ENCODE measurements around the gene ALDH1A2.
"Not testable (repeated sequence)": the region's sequence is repeated elsewhere in the genome, so short reads cannot be mapped to it uniquely, and the experiment has no call there.

Gene ALDH1A2

DNA sequence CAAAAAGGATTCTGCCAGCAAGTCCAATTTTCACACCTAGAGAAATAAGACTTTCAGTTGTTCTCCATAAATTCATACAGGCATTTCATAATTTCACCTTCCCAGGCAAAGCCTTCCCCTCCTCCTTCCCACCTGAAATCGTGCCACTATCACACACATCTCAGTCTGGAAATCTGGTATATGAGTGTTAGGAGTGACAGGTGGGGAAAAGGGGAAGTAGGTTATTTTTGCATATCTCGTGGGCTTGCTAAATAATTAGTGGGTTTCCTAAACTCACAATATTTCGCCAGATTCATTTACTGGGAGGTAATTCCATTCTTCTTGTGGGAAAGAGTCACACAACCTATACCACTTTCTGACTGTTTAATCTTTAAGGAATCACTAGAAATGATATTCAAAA is 7.4 kb downstream of the ALDH1A2 start:
- Histone ChIP-seq H3K27ac (ENCODE audit: insufficient read depth, low read depth, low read length, poor library complexity, severe bottlenecking) (no peak overlapping the region), H3K36me3 (ENCODE audit: control insufficient read depth, insufficient read depth, low read length) (no peaks in the 10 kb centered on the region), H3K4me3 (ENCODE audit: insufficient read depth, low read depth, low read length) (no peak overlapping the region), H3K4me1 (ENCODE audit: control insufficient read depth, insufficient read depth, low read length) (no peaks in the 10 kb centered on the region), H3K27me3 (ENCODE audit: control insufficient read depth, insufficient read depth, low read length, poor library complexity, severe bottlenecking) (peaks cover 48% of the 10 kb centered on the region), H3K9me3 (ENCODE audit: control insufficient read depth, low read length) (no peaks in the 10 kb centered on the region)
- WGBS, 2 experiments, result 92% methylated on average over 2 of the region's 3 CpGs; no CpG with 5 or more reads in 1 of the 2 experiments

DNA sequence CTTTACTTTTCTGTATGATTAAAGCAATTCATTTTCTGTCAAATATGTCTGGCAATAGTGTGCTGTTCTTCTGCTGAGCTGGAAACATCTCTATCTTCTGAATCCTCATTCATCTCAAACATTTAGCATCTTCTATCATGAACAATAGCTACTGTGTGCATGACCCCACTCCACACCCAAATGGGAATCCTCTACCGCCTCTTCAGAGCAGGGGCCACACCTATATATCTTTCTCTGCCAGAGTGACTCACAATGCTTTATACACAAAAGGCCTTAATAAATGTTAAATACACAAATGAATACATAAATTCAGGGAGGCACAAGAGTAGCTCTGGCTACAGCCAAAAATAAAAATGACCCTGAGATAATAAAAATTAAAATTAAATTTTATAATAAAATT is 8.0 kb downstream of the ALDH1A2 start:
- Histone ChIP-seq H3K36me3 (ENCODE audit: control insufficient read depth, insufficient read depth, low read length) (no peaks in the 10 kb centered on the region), H3K4me1 (ENCODE audit: control insufficient read depth, insufficient read depth, low read length) (no peaks in the 10 kb centered on the region), H3K27me3 (ENCODE audit: control insufficient read depth, insufficient read depth, low read length, poor library complexity, severe bottlenecking) (peaks cover 43% of the 10 kb centered on the region), H3K4me3 (ENCODE audit: insufficient read depth, low read depth, low read length) (no peak overlapping the region), H3K27ac (ENCODE audit: insufficient read depth, low read depth, low read length, poor library complexity, severe bottlenecking) (no peak overlapping the region), H3K9me3 (ENCODE audit: control insufficient read depth, low read length) (no peaks in the 10 kb centered on the region)
- WGBS, 2 experiments, result 83 to 85% methylated on average over 1 of the region's 1 CpG

DNA sequence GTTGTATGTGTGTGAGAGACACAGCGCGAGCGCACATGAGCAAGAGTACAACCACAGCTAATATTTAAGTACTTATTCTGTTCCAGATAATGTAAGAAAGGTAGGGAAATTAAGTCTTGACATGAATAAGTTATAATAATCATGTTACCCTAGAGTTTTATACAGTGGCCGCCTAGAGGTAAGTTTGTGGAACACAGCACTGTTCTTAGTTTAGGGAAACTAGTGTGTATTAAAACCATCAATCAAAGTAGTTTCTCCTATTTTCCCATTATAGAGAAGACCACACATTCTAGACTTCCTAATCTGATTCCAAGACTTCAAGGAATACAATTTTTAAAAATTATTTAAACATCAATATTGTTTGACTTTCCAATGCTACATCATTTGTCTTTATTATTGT is 9.5 kb downstream of the ALDH1A2 start:
- Histone ChIP-seq H3K9me3 (ENCODE audit: control insufficient read depth, low read length) (no peaks in the 10 kb centered on the region), H3K4me3 (ENCODE audit: insufficient read depth, low read depth, low read length) (no peak overlapping the region), H3K36me3 (ENCODE audit: control insufficient read depth, insufficient read depth, low read length) (no peaks in the 10 kb centered on the region), H3K27me3 (ENCODE audit: control insufficient read depth, insufficient read depth, low read length, poor library complexity, severe bottlenecking) (peaks cover 28% of the 10 kb centered on the region), H3K27ac (ENCODE audit: insufficient read depth, low read depth, low read length, poor library complexity, severe bottlenecking) (no peak overlapping the region), H3K4me1 (ENCODE audit: control insufficient read depth, insufficient read depth, low read length) (no peaks in the 10 kb centered on the region)
- 50% methylated on average over 1 of the region's 4 CpGs; no CpG with 5 or more reads in 1 of the 2 experiments for WGBS, 2 experiments

DNA sequence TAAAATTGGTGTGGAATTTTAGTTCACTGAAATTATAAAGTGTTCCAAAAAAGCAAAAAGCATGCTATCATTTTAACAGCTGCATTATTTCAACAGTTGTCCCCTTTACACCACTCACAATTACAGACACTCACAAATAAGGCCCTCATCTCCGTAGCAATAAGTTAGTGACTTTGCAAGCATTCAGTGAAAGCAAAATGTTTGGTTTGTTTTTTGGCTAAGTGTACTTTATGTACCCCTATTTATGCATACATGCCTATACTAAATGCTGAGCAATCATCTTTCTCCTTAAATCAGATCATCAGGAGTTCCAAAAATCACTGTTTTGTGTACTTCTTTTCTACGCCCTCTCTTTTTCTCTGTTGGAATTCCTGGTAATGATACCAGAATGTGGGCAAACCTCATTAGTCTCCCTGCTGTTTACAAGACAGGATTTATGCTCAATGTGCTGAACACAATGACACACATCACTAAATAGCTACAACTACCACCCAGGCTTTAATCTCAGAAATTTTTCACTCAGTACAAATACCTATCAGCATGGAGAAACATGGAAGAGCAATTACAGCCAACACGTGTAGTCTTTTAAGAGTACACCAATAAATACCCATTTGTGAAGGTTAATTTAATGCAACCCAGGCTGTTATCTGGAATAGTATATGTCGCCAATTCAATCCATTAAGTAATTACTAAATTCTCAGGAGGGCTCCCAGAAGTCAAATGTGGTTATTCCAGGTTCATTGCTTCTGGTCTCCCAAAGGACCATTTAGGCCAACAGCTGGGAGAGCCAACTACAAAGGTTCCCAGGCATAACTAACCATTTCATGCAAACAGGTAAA is 12.0 kb downstream of the ALDH1A2 start:
- Histone ChIP-seq H3K4me3 (ENCODE audit: insufficient read depth, low read depth, low read length) (no peak overlapping the region), H3K27me3 (ENCODE audit: control insufficient read depth, insufficient read depth, low read length, poor library complexity, severe bottlenecking) (peaks cover 15% of the 10 kb centered on the region), H3K36me3 (ENCODE audit: control insufficient read depth, insufficient read depth, low read length) (no peaks in the 10 kb centered on the region), H3K9me3 (ENCODE audit: control insufficient read depth, low read length) (no peaks in the 10 kb centered on the region), H3K4me1 (ENCODE audit: control insufficient read depth, insufficient read depth, low read length) (no peaks in the 10 kb centered on the region), H3K27ac (ENCODE audit: insufficient read depth, low read depth, low read length, poor library complexity, severe bottlenecking) (no peak overlapping the region)
- WGBS, 2 experiments, result 83 to 95% methylated on average over 3 to 4 of the region's 4 CpGs

DNA sequence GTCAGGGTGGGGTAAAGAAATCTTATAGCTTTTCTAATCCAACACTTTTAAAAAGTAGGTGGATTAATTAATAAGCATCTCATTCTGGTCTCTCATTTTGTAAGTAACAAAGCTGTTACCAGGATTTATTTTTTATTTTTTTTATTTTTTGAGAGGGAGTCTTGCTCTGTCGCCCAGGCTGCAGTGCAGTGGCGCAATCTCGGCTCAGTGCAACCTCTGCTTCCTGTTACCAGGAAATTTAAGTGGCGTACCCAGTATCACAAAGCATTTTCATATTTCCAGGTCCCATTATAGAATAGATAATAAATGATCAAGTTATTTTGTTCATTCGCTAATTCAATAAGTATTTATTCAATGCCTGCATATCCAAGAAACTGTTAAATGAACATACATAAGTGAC is 13.2 kb downstream of the ALDH1A2 start:
- Histone ChIP-seq H3K4me1 (ENCODE audit: control insufficient read depth, insufficient read depth, low read length) (no peaks in the 10 kb centered on the region), H3K4me3 (ENCODE audit: insufficient read depth, low read depth, low read length) (no peak overlapping the region), H3K27me3 (ENCODE audit: control insufficient read depth, insufficient read depth, low read length, poor library complexity, severe bottlenecking) (peaks cover 14% of the 10 kb centered on the region), H3K9me3 (ENCODE audit: control insufficient read depth, low read length) (no peaks in the 10 kb centered on the region), H3K27ac (ENCODE audit: insufficient read depth, low read depth, low read length, poor library complexity, severe bottlenecking) (no peak overlapping the region), H3K36me3 (ENCODE audit: control insufficient read depth, insufficient read depth, low read length) (no peaks in the 10 kb centered on the region)
- WGBS, 2 experiments, result 91 to 98% methylated on average over 4 to 5 of the region's 5 CpGs

DNA sequence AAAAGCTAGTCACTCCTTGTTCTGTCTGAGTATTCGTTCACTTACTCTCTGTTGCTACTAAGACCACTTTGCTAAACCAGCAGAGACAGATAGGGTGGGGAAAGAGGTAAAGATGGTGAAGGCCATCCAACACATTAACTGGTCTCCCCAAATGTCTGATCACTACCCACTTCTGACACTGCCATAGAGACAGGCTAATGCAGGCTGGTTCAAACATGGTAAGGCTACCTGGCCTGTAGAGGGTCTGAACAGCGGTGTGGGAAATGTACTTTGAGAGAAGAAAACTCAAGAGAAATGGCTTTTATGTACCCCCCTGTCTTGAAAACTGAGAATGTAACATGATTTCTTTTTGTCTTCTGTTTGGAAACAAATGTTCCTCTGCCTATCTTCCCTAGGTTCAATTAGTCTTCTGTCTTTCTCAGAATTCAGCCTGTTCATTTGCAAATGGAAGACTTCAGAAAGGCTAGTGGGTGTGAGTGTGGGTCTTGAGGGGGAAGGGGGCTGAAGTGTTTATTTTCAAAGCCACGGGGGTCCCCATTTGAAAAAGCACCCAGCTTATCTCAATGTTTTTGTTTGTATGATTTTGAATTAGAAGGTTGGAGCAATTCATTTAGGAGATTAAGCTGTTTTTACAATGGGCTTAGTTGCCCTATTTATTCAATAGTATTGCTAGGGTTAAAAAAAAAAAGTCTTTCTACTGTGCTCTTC is 15.8 kb downstream of the ALDH1A2 start:
- no peak overlapping the region for H3K27ac ChIP-seq (ENCODE audit: insufficient read depth, low read depth, low read length, poor library complexity, severe bottlenecking)
- no peaks in the 10 kb centered on the region for H3K9me3 ChIP-seq (ENCODE audit: control insufficient read depth, low read length)
- H3K4me1 ChIP-seq (ENCODE audit: control insufficient read depth, insufficient read depth, low read length), result no peaks in the 10 kb centered on the region
- WGBS, 2 experiments, result 4 to 28% methylated on average over 2 to 3 of the region's 3 CpGs
- peaks cover 9% of the 10 kb centered on the region for H3K27me3 ChIP-seq (ENCODE audit: control insufficient read depth, insufficient read depth, low read length, poor library complexity, severe bottlenecking)
- no peak overlapping the region for H3K4me3 ChIP-seq (ENCODE audit: insufficient read depth, low read depth, low read length)
- no peaks in the 10 kb centered on the region for H3K36me3 ChIP-seq (ENCODE audit: control insufficient read depth, insufficient read depth, low read length)

DNA sequence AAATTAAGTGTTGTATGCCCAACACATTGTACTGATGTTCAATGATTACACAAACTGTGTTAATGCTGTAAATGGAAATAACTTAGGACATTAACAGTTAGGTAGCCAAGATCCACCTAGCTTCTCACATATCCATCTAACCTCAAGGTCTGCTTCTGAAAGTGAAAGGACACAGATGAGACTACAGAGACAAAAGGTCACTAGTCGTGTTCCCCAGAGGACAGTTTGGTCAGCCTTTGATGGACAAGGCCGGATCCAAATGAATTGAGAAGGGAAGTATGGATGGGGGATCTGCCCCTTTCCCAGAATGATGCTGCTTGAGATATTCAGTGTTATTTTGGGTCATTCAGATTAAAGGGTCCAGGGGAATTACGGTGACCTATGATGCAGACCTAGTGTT is 17.2 kb downstream of the ALDH1A2 start:
- Histone ChIP-seq H3K36me3 (ENCODE audit: control insufficient read depth, insufficient read depth, low read length) (no peaks in the 10 kb centered on the region), H3K4me3 (ENCODE audit: insufficient read depth, low read depth, low read length) (no peak overlapping the region), H3K27ac (ENCODE audit: insufficient read depth, low read depth, low read length, poor library complexity, severe bottlenecking) (no peak overlapping the region), H3K4me1 (ENCODE audit: control insufficient read depth, insufficient read depth, low read length) (no peaks in the 10 kb centered on the region), H3K27me3 (ENCODE audit: control insufficient read depth, insufficient read depth, low read length, poor library complexity, severe bottlenecking) (peaks cover 9% of the 10 kb centered on the region), H3K9me3 (ENCODE audit: control insufficient read depth, low read length) (no peaks in the 10 kb centered on the region)
- WGBS, 2 experiments, result 86 to 90% methylated on average over 3 of the region's 3 CpGs

DNA sequence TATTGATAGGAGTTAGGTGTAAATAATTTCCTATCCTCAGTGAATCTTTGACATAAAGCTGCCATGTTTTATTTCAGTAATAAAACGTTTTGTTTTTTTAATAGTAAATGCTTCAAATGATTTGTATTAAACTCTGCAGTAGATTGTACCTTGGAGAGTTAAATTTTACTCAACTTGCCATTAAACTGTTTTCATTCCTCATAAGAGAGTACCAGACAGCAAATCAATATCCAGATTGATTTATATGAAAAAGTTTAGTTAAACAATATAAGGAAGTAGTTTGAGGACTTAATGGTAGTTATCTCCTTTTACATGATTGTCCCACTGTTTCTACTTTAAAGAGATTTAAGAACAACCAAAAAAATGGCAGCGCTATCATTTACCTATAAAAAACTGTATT is 18.4 kb downstream of the ALDH1A2 start:
- 78% methylated on average over 2 of the region's 2 CpGs; no CpG with 5 or more reads in 1 of the 2 experiments for WGBS, 2 experiments
- Histone ChIP-seq H3K4me1 (ENCODE audit: control insufficient read depth, insufficient read depth, low read length) (no peaks in the 10 kb centered on the region), H3K27me3 (ENCODE audit: control insufficient read depth, insufficient read depth, low read length, poor library complexity, severe bottlenecking) (peaks cover 9% of the 10 kb centered on the region)

DNA sequence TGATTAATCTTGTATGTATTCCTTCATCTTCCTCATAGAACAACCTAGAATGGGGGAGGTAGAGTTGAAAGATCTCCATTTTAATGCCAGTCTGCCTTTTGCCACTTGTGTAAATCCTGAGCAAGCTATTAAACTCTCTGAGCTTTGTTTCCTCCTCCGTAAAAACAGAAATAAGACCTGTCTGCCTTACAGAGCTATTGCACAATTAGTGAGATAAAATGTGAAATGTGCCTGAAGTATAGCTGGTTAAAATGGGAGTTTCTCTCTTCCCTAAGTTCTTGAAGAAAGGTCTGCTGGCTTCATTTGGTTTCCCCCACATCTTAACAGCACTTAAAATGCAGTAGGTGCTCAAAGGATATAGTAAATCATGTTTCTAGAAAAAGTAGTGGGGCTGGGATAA is 19.0 kb downstream of the ALDH1A2 start:
- peaks cover 9% of the 10 kb centered on the region for H3K27me3 ChIP-seq (ENCODE audit: control insufficient read depth, insufficient read depth, low read length, poor library complexity, severe bottlenecking)
- no peak overlapping the region for H3K4me3 ChIP-seq (ENCODE audit: insufficient read depth, low read depth, low read length)
- no peaks in the 10 kb centered on the region for H3K36me3 ChIP-seq (ENCODE audit: control insufficient read depth, insufficient read depth, low read length)
- no peak overlapping the region for H3K27ac ChIP-seq (ENCODE audit: insufficient read depth, low read depth, low read length, poor library complexity, severe bottlenecking)
- no peaks in the 10 kb centered on the region for H3K4me1 ChIP-seq (ENCODE audit: control insufficient read depth, insufficient read depth, low read length)
- WGBS, 2 experiments, result 63 to 83% methylated on average over 1 of the region's 1 CpG
- H3K9me3 ChIP-seq (ENCODE audit: control insufficient read depth, low read length), result no peaks in the 10 kb centered on the region

More for the DNA sequence above, 18.4 kb downstream of the ALDH1A2 start:
- H3K9me3 ChIP-seq (ENCODE audit: control insufficient read depth, low read length), result no peaks in the 10 kb centered on the region
- no peaks in the 10 kb centered on the region for H3K36me3 ChIP-seq (ENCODE audit: control insufficient read depth, insufficient read depth, low read length)
- H3K4me3 ChIP-seq (ENCODE audit: insufficient read depth, low read depth, low read length), result no peak overlapping the region
- no peak overlapping the region for H3K27ac ChIP-seq (ENCODE audit: insufficient read depth, low read depth, low read length, poor library complexity, severe bottlenecking)

DNA sequence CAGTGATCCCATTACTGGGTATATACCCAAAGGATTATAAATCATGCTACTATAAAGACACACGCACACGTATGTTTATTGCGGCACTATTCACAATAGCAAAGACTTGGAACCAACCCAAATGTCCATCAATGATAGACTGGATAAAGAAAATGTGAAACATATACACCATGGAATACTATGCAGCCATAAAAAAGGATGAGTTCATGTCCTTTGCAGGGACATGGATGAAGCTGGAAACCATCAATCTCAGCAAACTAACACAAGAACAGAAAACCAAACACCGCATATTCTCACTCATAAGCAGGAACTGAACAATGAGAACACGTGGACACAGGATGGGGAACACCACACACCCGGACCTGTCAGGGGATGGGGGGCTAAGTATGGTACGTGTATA is 20.1 kb downstream of the ALDH1A2 start:
- 91 to 95% methylated on average over 4 of the region's 7 CpGs for WGBS, 2 experiments

More for the DNA sequence above, 20.1 kb downstream of the ALDH1A2 start:
- not testable (repeated sequence) for H3K4me3 ChIP-seq (ENCODE audit: insufficient read depth, low read depth, low read length); H3K27ac ChIP-seq (ENCODE audit: insufficient read depth, low read depth, low read length, poor library complexity, severe bottlenecking); H3K9me3 ChIP-seq (ENCODE audit: control insufficient read depth, low read length); H3K27me3 ChIP-seq (ENCODE audit: control insufficient read depth, insufficient read depth, low read length, poor library complexity, severe bottlenecking); H3K4me1 ChIP-seq (ENCODE audit: control insufficient read depth, insufficient read depth, low read length); H3K36me3 ChIP-seq (ENCODE audit: control insufficient read depth, insufficient read depth, low read length)
